HG03432 (cell line): ENCODE data around the gene TP53.
"Not testable (repeated sequence)": the region's sequence is repeated elsewhere in the genome, so short reads cannot be mapped to it uniquely, and the experiment has no call there.

Source experiments
- ATAC-seq: cut with Tn5 transposase; IDR thresholded peaks from one replicate; pipeline ENCODE4 v1.9.1; 2021; ENCODE audit warnings: mild to moderate bottlenecking, moderate library complexity; ENCODE audit not compliant: unreplicated experiment

Gene TP53

GRCh38 chr17:7676533-7676932 is 10.8 kb downstream of the TP53 start:
- no peak for ATAC-seq

- ATAC-seq, result no peak
Measured at GRCh38 chr17:7674934-7675333, 12.4 kb downstream of the TP53 start.

GRCh38 chr17:7673239-7673638 is 14.1 kb downstream of the TP53 start:
- ATAC-seq, result no peak

- no peak for ATAC-seq
Measured at GRCh38 chr17:7668482-7668881, 18.8 kb downstream of the TP53 start.

GRCh38 chr17:7667656-7668406 is 19.5 kb downstream of the TP53 start:
- ATAC-seq, result no peak

- ATAC-seq, result no peak
Measured at GRCh38 chr17:7656958-7657609, 30.2 kb downstream of the TP53 start.

GRCh38 chr17:7655541-7655840 is 31.8 kb downstream of the TP53 start:
- ATAC-seq, result no peak

- no peak for ATAC-seq
Measured at GRCh38 chr17:7654832-7655540, 32.3 kb downstream of the TP53 start.

GRCh38 chr17:7652388-7653356 is 34.6 kb downstream of the TP53 start:
- ATAC-seq, result no peak

GRCh38 chr17:7651665-7652387 is 35.5 kb downstream of the TP53 start:
- ATAC-seq, result no peak

GRCh38 chr17:7651097-7651664 is 36.1 kb downstream of the TP53 start:
- ATAC-seq, result no peak

GRCh38 chr17:7650509-7651096 is 36.7 kb downstream of the TP53 start, which contains the start of gene ATP1B2:
Gene ATP1B2, plus strand, starts transcription at chr17:7650926. Its CDS starts 593 bp downstream, at chr17:7651519.
- ATAC-seq, result no peak

- ATAC-seq, result no peak
Measured at GRCh38 chr17:7647018-7647417, 40.3 kb downstream of the TP53 start.

- ATAC-seq, result no peak
Measured at GRCh38 chr17:7646457-7646856, 40.8 kb downstream of the TP53 start.

GRCh38 chr17:7644775-7645174 is 42.5 kb downstream of the TP53 start:
- no peak for ATAC-seq

GRCh38 chr17:7641635-7642034 is 45.7 kb downstream of the TP53 start:
- ATAC-seq, result not testable (repeated sequence)

GRCh38 chr17:7640783-7641182 is 46.5 kb downstream of the TP53 start:
- ATAC-seq, result no peak

- no peak for ATAC-seq
Measured at GRCh38 chr17:7636163-7636562, 51.1 kb downstream of the TP53 start.

GRCh38 chr17:7634384-7634783 is 52.9 kb downstream of the TP53 start:
- no peak for ATAC-seq
